ENCODE data around the gene PLEKHA5. TPM values are rescaled to one million over a fixed set of nuclear protein-coding genes. Genes with fewer than 3 reads are reported as not detected.

PLEKHA5 gene
- total RNA-seq, 1 experiment from 2014 or later: 14.0 TPM

GRCh38 chr12:19351346-19351745, 221.8 kb downstream of the PLEKHA5 start:
- no peaks in the 10 kb centered on the region for H3K27me3 ChIP-seq (replicated peaks; ENCODE audit: insufficient read depth, low read depth, low read length, poor library complexity)
- no peak overlapping the region for H3K4me3 ChIP-seq (ENCODE audit: low read depth, low read length, poor library complexity, severe bottlenecking)
- H3K36me3 ChIP-seq (ENCODE audit: insufficient read depth, low read length, poor library complexity, severe bottlenecking): no peaks in the 10 kb centered on the region
- no peaks in the 10 kb centered on the region for H3K4me1 ChIP-seq (ENCODE audit: insufficient read depth, low read length, poor library complexity, severe bottlenecking)
- ChIA-PET CTCF (no interaction called here), POLR2A (ENCODE audit: low non-redundant PET) (no interaction called here)
- DNase-seq (ENCODE audit: low spot score): no peak
- BruUV-seq (replicated peaks): no TSS peak
- H3K27ac ChIP-seq (ENCODE audit: low read depth, low read length, poor library complexity, severe bottlenecking): no peak overlapping the region
- intact Hi-C loops (cut with micrococcal nuclease; ENCODE audit: unreplicated experiment): no loop called here
- no peak for TF ChIP-seq EZH2 (IDR thresholded peaks at IDR 0.05; ENCODE audit: borderline replicate concordance, low read depth, low read length, poor library complexity, severe bottlenecking)
- TF ChIP-seq, protein P1, sequence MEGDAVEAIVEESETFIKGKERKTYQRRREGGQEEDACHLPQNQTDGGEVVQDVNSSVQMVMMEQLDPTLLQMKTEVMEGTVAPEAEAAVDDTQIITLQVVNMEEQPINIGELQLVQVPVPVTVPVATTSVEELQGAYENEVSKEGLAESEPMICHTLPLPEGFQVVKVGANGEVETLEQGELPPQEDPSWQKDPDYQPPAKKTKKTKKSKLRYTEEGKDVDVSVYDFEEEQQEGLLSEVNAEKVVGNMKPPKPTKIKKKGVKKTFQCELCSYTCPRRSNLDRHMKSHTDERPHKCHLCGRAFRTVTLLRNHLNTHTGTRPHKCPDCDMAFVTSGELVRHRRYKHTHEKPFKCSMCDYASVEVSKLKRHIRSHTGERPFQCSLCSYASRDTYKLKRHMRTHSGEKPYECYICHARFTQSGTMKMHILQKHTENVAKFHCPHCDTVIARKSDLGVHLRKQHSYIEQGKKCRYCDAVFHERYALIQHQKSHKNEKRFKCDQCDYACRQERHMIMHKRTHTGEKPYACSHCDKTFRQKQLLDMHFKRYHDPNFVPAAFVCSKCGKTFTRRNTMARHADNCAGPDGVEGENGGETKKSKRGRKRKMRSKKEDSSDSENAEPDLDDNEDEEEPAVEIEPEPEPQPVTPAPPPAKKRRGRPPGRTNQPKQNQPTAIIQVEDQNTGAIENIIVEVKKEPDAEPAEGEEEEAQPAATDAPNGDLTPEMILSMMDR (conservative IDR thresholded peaks at IDR 0.05; ENCODE audit: low read depth, low read length): no peak
- H3K9me3 ChIP-seq (ENCODE audit: low read depth, low read length, poor library complexity, severe bottlenecking): peaks cover 6% of the 10 kb centered on the region

GRCh38 chr12:19369691-19370148, 240.2 kb downstream of the PLEKHA5 start:
- no TSS peak for BruUV-seq (replicated peaks)
- Histone ChIP-seq H3K9me3 (ENCODE audit: low read depth, low read length, poor library complexity, severe bottlenecking) (no peaks in the 10 kb centered on the region), H3K4me3 (ENCODE audit: low read depth, low read length, poor library complexity, severe bottlenecking) (no peak overlapping the region), H3K36me3 (ENCODE audit: insufficient read depth, low read length, poor library complexity, severe bottlenecking) (no peaks in the 10 kb centered on the region), H3K27ac (ENCODE audit: low read depth, low read length, poor library complexity, severe bottlenecking) (no peak overlapping the region), H3K4me1 (ENCODE audit: insufficient read depth, low read length, poor library complexity, severe bottlenecking) (no peaks in the 10 kb centered on the region), H3K27me3 (replicated peaks; ENCODE audit: insufficient read depth, low read depth, low read length, poor library complexity) (no peaks in the 10 kb centered on the region)
- intact Hi-C loops (cut with micrococcal nuclease; ENCODE audit: unreplicated experiment): no loop called here
- POLR2A ChIA-PET (ENCODE audit: low non-redundant PET): no interaction called here
- CTCF ChIA-PET: no interaction called here
- TF ChIP-seq, protein P1 (conservative IDR thresholded peaks at IDR 0.05; ENCODE audit: low read depth, low read length): no peak
- no peak for TF ChIP-seq EZH2 (IDR thresholded peaks at IDR 0.05; ENCODE audit: borderline replicate concordance, low read depth, low read length, poor library complexity, severe bottlenecking)
- DNase-seq (ENCODE audit: low spot score): no peak

DNA sequence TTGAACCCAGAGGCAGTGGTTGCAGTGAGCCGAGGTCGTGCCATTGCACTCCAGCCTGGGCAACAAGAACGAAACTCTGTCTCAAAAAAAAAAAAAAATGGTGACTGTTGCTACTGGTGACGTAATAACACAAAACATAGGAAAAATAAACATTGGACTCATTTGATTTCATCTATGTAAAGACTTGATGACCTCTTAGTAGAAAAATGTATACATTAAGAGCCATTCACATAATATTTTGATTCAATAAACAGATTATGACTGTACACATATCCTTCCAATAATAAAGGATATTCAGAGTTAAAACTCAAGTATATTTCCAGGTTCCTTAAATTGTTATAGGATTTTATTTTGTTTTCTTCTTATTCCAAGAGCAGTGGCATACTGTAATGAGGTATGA, 244.1 kb downstream of the PLEKHA5 start:
- DNase-seq (ENCODE audit: low spot score): no peak
- Histone ChIP-seq H3K27ac (ENCODE audit: low read depth, low read length, poor library complexity, severe bottlenecking) (no peak overlapping the region), H3K4me3 (ENCODE audit: low read depth, low read length, poor library complexity, severe bottlenecking) (no peak overlapping the region), H3K36me3 (ENCODE audit: insufficient read depth, low read length, poor library complexity, severe bottlenecking) (no peaks in the 10 kb centered on the region), H3K4me1 (ENCODE audit: insufficient read depth, low read length, poor library complexity, severe bottlenecking) (no peaks in the 10 kb centered on the region), H3K9me3 (ENCODE audit: low read depth, low read length, poor library complexity, severe bottlenecking) (no peaks in the 10 kb centered on the region), H3K27me3 (replicated peaks; ENCODE audit: insufficient read depth, low read depth, low read length, poor library complexity) (no peaks in the 10 kb centered on the region)
- ChIA-PET CTCF (no interaction called here), POLR2A (ENCODE audit: low non-redundant PET) (no interaction called here)
- TF ChIP-seq, protein P1 (conservative IDR thresholded peaks at IDR 0.05; ENCODE audit: low read depth, low read length): no peak
- TF ChIP-seq EZH2 (IDR thresholded peaks at IDR 0.05; ENCODE audit: borderline replicate concordance, low read depth, low read length, poor library complexity, severe bottlenecking): no peak
- BruUV-seq (replicated peaks): no TSS peak
- intact Hi-C loops (cut with micrococcal nuclease; ENCODE audit: unreplicated experiment): no loop called here

Measured in A673 (cell line).